LNCAP (cell line): Measurements from ENCODE around the gene PLIN3.

Experiments used
- TF ChIP-seq, protein P1 (sequence below): fragments of 450-650 bp; IDR thresholded peaks from 2 replicates; pipeline ENCODE4 v1.5.1; 2017; ENCODE audit warnings: mild to moderate bottlenecking

Gene PLIN3

DNA sequence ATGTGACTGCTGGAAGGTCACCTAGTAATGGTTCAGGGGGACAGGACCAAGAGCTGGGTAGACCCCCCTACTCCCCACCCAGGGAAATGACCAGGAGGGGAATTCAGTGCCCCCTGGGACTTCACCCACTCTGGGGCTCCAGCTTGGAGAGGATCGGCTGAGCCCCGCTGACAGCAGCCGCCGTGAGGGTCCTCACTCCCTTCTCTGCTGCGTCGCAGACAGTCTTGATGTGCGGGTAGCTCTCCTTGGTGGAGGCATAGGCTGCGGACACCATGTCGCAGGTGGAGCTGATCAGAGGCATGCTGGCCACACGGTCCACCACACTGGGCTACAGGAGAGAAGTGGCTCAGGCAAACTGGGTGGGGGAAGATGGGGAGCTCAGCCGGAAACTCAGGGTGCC, 7.8 kb downstream of the PLIN3 start:
- TF ChIP-seq, protein P1, sequence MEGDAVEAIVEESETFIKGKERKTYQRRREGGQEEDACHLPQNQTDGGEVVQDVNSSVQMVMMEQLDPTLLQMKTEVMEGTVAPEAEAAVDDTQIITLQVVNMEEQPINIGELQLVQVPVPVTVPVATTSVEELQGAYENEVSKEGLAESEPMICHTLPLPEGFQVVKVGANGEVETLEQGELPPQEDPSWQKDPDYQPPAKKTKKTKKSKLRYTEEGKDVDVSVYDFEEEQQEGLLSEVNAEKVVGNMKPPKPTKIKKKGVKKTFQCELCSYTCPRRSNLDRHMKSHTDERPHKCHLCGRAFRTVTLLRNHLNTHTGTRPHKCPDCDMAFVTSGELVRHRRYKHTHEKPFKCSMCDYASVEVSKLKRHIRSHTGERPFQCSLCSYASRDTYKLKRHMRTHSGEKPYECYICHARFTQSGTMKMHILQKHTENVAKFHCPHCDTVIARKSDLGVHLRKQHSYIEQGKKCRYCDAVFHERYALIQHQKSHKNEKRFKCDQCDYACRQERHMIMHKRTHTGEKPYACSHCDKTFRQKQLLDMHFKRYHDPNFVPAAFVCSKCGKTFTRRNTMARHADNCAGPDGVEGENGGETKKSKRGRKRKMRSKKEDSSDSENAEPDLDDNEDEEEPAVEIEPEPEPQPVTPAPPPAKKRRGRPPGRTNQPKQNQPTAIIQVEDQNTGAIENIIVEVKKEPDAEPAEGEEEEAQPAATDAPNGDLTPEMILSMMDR, result no peak

GRCh38 chr19:4852484-4852883, 15.0 kb downstream of the PLIN3 start:
- TF ChIP-seq, protein P1, result no peak

DNA sequence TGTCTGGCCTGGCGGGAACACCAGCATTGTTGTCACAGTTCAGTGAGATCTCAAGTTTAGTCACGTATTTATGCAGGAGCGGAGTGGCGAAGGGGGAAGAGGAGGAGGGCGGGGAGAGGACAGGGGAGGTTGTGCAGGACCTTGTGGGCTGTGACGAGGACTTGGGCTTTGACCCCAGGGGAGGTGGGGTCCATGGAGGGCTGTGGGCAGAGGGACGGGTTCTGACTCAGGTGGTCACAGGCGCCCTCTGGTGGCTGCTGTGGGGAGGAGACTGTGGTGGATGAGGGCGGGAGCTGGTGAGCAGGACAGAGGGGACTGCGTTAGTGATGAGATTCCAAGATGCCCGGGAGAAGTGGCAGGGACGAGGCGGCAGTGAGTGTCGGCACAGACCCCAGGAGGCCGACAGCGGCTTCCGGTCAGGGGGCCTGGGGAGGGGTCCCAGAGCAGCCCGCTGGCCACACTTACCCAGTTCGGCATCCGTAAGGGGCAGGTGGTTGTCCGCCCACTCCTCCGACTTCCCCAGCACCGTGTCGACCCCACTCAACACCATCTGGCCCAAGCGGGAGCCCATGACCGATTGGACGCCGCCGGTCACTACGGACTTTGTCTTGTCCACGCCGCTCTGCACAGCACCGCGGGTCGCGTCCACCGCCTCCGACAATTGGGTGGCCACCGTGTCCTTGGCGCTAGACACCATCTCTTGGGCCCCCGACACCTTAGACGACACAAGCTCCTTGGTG, 15.7 kb downstream of the PLIN3 start:
- TF ChIP-seq, protein P1, result peak; percentile 84

DNA sequence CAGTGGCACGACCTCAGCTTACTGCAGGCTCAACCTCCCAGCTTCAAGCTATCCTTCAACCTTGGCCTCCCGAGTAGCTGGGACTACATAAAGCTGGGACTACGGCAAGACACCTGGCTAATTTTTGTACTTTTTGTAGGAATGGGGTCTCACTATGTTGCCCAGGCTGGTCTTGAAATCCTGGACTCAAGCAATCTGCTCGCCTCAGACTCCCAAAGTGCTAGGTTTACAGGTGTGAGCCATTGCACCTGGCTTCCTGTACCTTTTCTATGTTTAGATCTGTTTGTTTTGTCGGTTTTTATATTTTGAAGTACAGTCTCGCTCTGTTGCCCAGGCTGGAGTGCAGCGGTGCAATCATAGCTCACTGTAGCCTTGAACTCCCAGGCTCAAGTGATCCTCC, 18.4 kb downstream of the PLIN3 start:
- TF ChIP-seq, protein P1, result no peak

DNA sequence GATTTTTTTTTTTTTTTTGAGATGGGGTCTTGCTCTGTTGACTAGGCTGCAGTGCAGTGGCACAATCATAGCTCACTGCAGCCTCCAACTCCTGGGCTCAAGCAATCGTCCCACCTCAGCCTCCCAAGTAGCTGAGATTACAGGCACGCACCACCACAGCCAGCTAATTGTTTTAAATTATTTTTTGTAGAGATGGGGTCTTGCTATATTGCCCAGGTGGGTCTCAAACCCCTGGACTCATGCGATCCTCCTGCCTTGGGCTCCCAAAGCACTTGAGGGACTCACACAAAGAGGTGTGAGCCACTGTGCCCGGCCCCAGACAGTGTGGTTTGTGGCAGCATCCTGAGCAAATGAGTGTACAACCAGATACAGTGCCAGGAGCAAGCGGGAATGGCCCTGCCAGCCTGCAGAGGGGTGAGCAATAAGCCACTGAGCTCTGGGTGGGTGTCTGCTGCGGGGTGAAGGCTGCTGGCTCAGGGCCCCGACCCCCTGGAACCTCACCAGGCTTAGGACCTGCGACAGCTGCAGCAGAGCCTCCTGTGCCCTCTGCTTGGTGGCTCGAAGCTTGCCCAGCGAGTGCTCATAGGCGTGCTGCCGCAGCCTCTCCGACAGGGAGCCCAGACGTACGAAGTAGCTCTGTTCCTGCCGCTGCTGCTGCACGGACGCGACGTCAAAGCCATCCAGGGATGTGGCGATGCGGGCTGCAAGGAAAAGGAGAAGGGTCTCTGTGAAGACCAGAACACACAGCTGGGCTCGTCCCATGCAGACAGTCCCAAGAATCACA, 20.1 kb downstream of the PLIN3 start:
- TF ChIP-seq, protein P1, result no peak

GRCh38 chr19:4844348-4845179, 22.9 kb downstream of the PLIN3 start:
- TF ChIP-seq, protein P1, result no peak

- TF ChIP-seq, protein P1, result no peak
Measured at GRCh38 chr19:4843647-4843965, 23.9 kb downstream of the PLIN3 start.
